GM19023 (cell line): ENCODE data around the gene TMEM204.

Source experiments
- ATAC-seq: cut with Tn5 transposase; IDR thresholded peaks from one replicate; pipeline ENCODE4 v1.9.1; 2021; ENCODE audit warnings: mild to moderate bottlenecking, moderate library complexity; ENCODE audit not compliant: unreplicated experiment

The TMEM204 gene

GRCh38 chr16:1553946-1554825 lies 20.7 kb downstream of the TMEM204 start:
- ATAC-seq, result no peak

- no peak for ATAC-seq
Measured at GRCh38 chr16:1554826-1555445, 21.5 kb downstream of the TMEM204 start.

GRCh38 chr16:1556254-1556653 lies 22.8 kb downstream of the TMEM204 start:
- no peak for ATAC-seq

GRCh38 chr16:1557074-1557473 lies 23.6 kb downstream of the TMEM204 start:
- no peak for ATAC-seq

- no peak for ATAC-seq
Measured at GRCh38 chr16:1557576-1557975, 24.1 kb downstream of the TMEM204 start.

- no peak for ATAC-seq
Measured at GRCh38 chr16:1559446-1559975, 26.0 kb downstream of the TMEM204 start.

GRCh38 chr16:1560153-1560552 lies 26.7 kb downstream of the TMEM204 start:
- no peak for ATAC-seq

GRCh38 chr16:1560866-1561265 lies 27.4 kb downstream of the TMEM204 start:
- no peak for ATAC-seq

GRCh38 chr16:1561266-1561665 lies 27.8 kb downstream of the TMEM204 start:
- no peak for ATAC-seq

- no peak for ATAC-seq
Measured at GRCh38 chr16:1561836-1562235, 28.4 kb downstream of the TMEM204 start.

- no peak for ATAC-seq
Measured at GRCh38 chr16:1563786-1564185, 30.3 kb downstream of the TMEM204 start.

- ATAC-seq, result no peak
Measured at GRCh38 chr16:1564325-1564724, 30.9 kb downstream of the TMEM204 start.

- ATAC-seq, result no peak
Measured at GRCh38 chr16:1565083-1565805, 31.8 kb downstream of the TMEM204 start.

GRCh38 chr16:1567988-1568387 lies 34.5 kb downstream of the TMEM204 start:
- no peak for ATAC-seq

- ATAC-seq, result no peak
Measured at GRCh38 chr16:1571012-1571671, 37.7 kb downstream of the TMEM204 start.

GRCh38 chr16:1572673-1573072 lies 39.2 kb downstream of the TMEM204 start:
- no peak for ATAC-seq

- ATAC-seq, result no peak
Measured at GRCh38 chr16:1573301-1573700, 39.8 kb downstream of the TMEM204 start.

- no peak for ATAC-seq
Measured at GRCh38 chr16:1575578-1575977, 42.1 kb downstream of the TMEM204 start.

- ATAC-seq, result no peak
Measured at GRCh38 chr16:1579214-1579613, 45.7 kb downstream of the TMEM204 start.

GRCh38 chr16:1580256-1580655 lies 46.8 kb downstream of the TMEM204 start:
- ATAC-seq, result no peak

GRCh38 chr16:1580956-1581355 lies 47.5 kb downstream of the TMEM204 start:
- ATAC-seq, result no peak
